ENCODE results near the gene TMEM273.

The TMEM273 gene

GRCh38 chr10:49141541-49142332, 46.5 kb downstream of the TMEM273 start:
- no peak overlapping the region for H3K18ac ChIP-seq (ENCODE audit: low read depth in 1 of 2, low read length in 2 of 2)
- no peaks in the 10 kb centered on the region for H3K36me3 ChIP-seq (ENCODE audit: control insufficient read depth in 1 of 2, insufficient read depth in 2 of 2, low read depth in 1 of 2, low read length in 2 of 2)
- H2AFZ ChIP-seq (ENCODE audit: low read depth, low read length): no peak overlapping the region
- no peak overlapping the region for H4K8ac ChIP-seq (ENCODE audit: low read length)
- no peak overlapping the region for H3K23ac ChIP-seq (ENCODE audit: low read length in 2 of 2)
- H3K79me1 ChIP-seq (replicated peaks; ENCODE audit: low read length, poor library complexity, severe bottlenecking): no peaks in the 10 kb centered on the region
- H2BK120ac ChIP-seq (ENCODE audit: low read depth, low read length): no peak overlapping the region
- no peaks in the 10 kb centered on the region for H3K9me3 ChIP-seq (ENCODE audit: control insufficient read depth, low read length)
- H3K27ac ChIP-seq (ENCODE audit: low read length, poor library complexity, severe bottlenecking): no peak overlapping the region
- H3K27me3 ChIP-seq (ENCODE audit: control insufficient read depth in 1 of 2, insufficient read depth in 1 of 2, low read length in 2 of 2): no peaks in the 10 kb centered on the region
- H4K91ac ChIP-seq (ENCODE audit: low read length): no peak overlapping the region
- no peak overlapping the region for H3K14ac ChIP-seq (ENCODE audit: low read length in 2 of 2)
- H2BK12ac ChIP-seq (ENCODE audit: low read length in 2 of 2): no peak overlapping the region
- H2BK5ac ChIP-seq (ENCODE audit: low read depth, low read length, poor library complexity, severe bottlenecking): no peak overlapping the region
- 79% methylated on average over 4 of the region's 5 CpGs for WGBS
- H3K4ac ChIP-seq (ENCODE audit: low read depth in 1 of 2, low read length in 2 of 2): no peak overlapping the region
- peaks cover 11% of the 10 kb centered on the region for H3K4me1 ChIP-seq (ENCODE audit: control insufficient read depth, insufficient read depth, low read depth, low read length)
- H2AK5ac ChIP-seq (ENCODE audit: low read length, severe bottlenecking): no peak overlapping the region
- no peak for DNase-seq
- no peak overlapping the region for H3K4me2 ChIP-seq (ENCODE audit: low read length, poor library complexity, severe bottlenecking)
- no peak overlapping the region for H3K4me3 ChIP-seq (ENCODE audit: insufficient read depth in 1 of 2, low read depth in 1 of 2, low read length in 2 of 2)
- H2BK15ac ChIP-seq (ENCODE audit: low read depth, poor library complexity, severe bottlenecking): no peak overlapping the region
- no peak overlapping the region for H3K9ac ChIP-seq (ENCODE audit: low read length)

GRCh38 chr10:49140304-49141177, 47.6 kb downstream of the TMEM273 start:
- Histone ChIP-seq H3K36me3 (ENCODE audit: control insufficient read depth in 1 of 2, insufficient read depth in 2 of 2, low read depth in 1 of 2, low read length in 2 of 2) (no peaks in the 10 kb centered on the region), H3K4me2 (ENCODE audit: low read length, poor library complexity, severe bottlenecking) (no peak overlapping the region), H3K27ac (ENCODE audit: low read length, poor library complexity, severe bottlenecking) (no peak overlapping the region), H2AK5ac (ENCODE audit: low read length, severe bottlenecking) (no peak overlapping the region), H3K23ac (ENCODE audit: low read length in 2 of 2) (no peak overlapping the region), H4K91ac (ENCODE audit: low read length) (no peak overlapping the region), H2BK12ac (ENCODE audit: low read length in 2 of 2) (no peak overlapping the region), H3K14ac (ENCODE audit: low read length in 2 of 2) (no peak overlapping the region), H4K8ac (ENCODE audit: low read length) (no peak overlapping the region), H3K4ac (ENCODE audit: low read depth in 1 of 2, low read length in 2 of 2) (no peak overlapping the region), H2AFZ (ENCODE audit: low read depth, low read length) (no peak overlapping the region), H3K4me1 (ENCODE audit: control insufficient read depth, insufficient read depth, low read depth, low read length) (peaks cover 11% of the 10 kb centered on the region), H3K9me3 (ENCODE audit: control insufficient read depth, low read length) (no peaks in the 10 kb centered on the region), H3K18ac (ENCODE audit: low read depth in 1 of 2, low read length in 2 of 2) (no peak overlapping the region), H3K4me3 (ENCODE audit: insufficient read depth in 1 of 2, low read depth in 1 of 2, low read length in 2 of 2) (peak overlapping the region in 1 of 2 experiments; percentile 9), H3K9ac (ENCODE audit: low read length) (peak overlapping the region; percentile 84), H2BK5ac (ENCODE audit: low read depth, low read length, poor library complexity, severe bottlenecking) (no peak overlapping the region), H2BK15ac (ENCODE audit: low read depth, poor library complexity, severe bottlenecking) (no peak overlapping the region), H3K27me3 (ENCODE audit: control insufficient read depth in 1 of 2, insufficient read depth in 1 of 2, low read length in 2 of 2) (no peaks in the 10 kb centered on the region), H3K79me1 (replicated peaks; ENCODE audit: low read length, poor library complexity, severe bottlenecking) (no peaks in the 10 kb centered on the region), H2BK120ac (ENCODE audit: low read depth, low read length) (no peak overlapping the region)
- DNase-seq: no peak
- 71% methylated on average over 3 of the region's 5 CpGs for WGBS

GRCh38 chr10:49139846-49140195, 48.4 kb downstream of the TMEM273 start:
- peak overlapping the region; percentile 84 for H3K9ac ChIP-seq (ENCODE audit: low read length)
- H3K23ac ChIP-seq (ENCODE audit: low read length in 2 of 2): no peak overlapping the region
- no peaks in the 10 kb centered on the region for H3K27me3 ChIP-seq (ENCODE audit: control insufficient read depth in 1 of 2, insufficient read depth in 1 of 2, low read length in 2 of 2)
- no peak overlapping the region for H2AFZ ChIP-seq (ENCODE audit: low read depth, low read length)
- H3K9me3 ChIP-seq (ENCODE audit: control insufficient read depth, low read length): no peaks in the 10 kb centered on the region
- H2BK120ac ChIP-seq (ENCODE audit: low read depth, low read length): no peak overlapping the region
- H3K79me1 ChIP-seq (replicated peaks; ENCODE audit: low read length, poor library complexity, severe bottlenecking): no peaks in the 10 kb centered on the region
- H3K27ac ChIP-seq (ENCODE audit: low read length, poor library complexity, severe bottlenecking): no peak overlapping the region
- H3K4me1 ChIP-seq (ENCODE audit: control insufficient read depth, insufficient read depth, low read depth, low read length): peaks cover 11% of the 10 kb centered on the region
- H2BK15ac ChIP-seq (ENCODE audit: low read depth, poor library complexity, severe bottlenecking): no peak overlapping the region
- H2AK5ac ChIP-seq (ENCODE audit: low read length, severe bottlenecking): no peak overlapping the region
- H4K8ac ChIP-seq (ENCODE audit: low read length): no peak overlapping the region
- H3K4ac ChIP-seq (ENCODE audit: low read depth in 1 of 2, low read length in 2 of 2): no peak overlapping the region
- no peak overlapping the region for H3K18ac ChIP-seq (ENCODE audit: low read depth in 1 of 2, low read length in 2 of 2)
- H2BK5ac ChIP-seq (ENCODE audit: low read depth, low read length, poor library complexity, severe bottlenecking): no peak overlapping the region
- DNase-seq: peak; percentile 93
- no peak overlapping the region for H3K14ac ChIP-seq (ENCODE audit: low read length in 2 of 2)
- no peak overlapping the region for H3K4me2 ChIP-seq (ENCODE audit: low read length, poor library complexity, severe bottlenecking)
- WGBS: 35% methylated on average over 4 of the region's 4 CpGs
- peak overlapping the region in 1 of 2 experiments; percentile 68 for H3K4me3 ChIP-seq (ENCODE audit: insufficient read depth in 1 of 2, low read depth in 1 of 2, low read length in 2 of 2)
- H4K91ac ChIP-seq (ENCODE audit: low read length): no peak overlapping the region
- H3K36me3 ChIP-seq (ENCODE audit: control insufficient read depth in 1 of 2, insufficient read depth in 2 of 2, low read depth in 1 of 2, low read length in 2 of 2): no peaks in the 10 kb centered on the region
- no peak overlapping the region for H2BK12ac ChIP-seq (ENCODE audit: low read length in 2 of 2)

All from mesenchymal stem cell (in vitro differentiated cells and primary cell).